WTC11 (cell line): Measurements from ENCODE around the gene KEAP1. TPM values are rescaled to one million over a fixed set of nuclear protein-coding genes. Genes with fewer than 3 reads are reported as not detected.

Source experiments
- ATAC-seq: fragments of 200-7000 bp; cut with Tn5 transposase; 2 replicates; pipeline ENCODE4 v1.10.0; 2021; ENCODE audit warnings: mild to moderate bottlenecking, moderate library complexity
- CTCF ChIA-PET: fragments of 300-600 bp; sonication (Branson Sonifier 250); formaldehyde crosslinking; loops from one replicate; lab custom pipeline; 2021; ENCODE audit warnings: antibody characterized with exemption; lab: Charles Lee
- POLR2A ChIA-PET: fragments of 350-600 bp; sonication (Branson Sonifier 250); formaldehyde crosslinking; loops from one replicate; lab custom pipeline; 2021; ENCODE audit warnings: antibody characterized with exemption; lab: Charles Lee
- DNase-seq: peaks from one replicate; pipeline ENCODE4 v3.0.0; 2021; ENCODE audit warnings: low spot score
- H3K27ac Mint-ChIP-seq: 2 replicates; pipeline ENCODE4 v1.8.0; 2021; ENCODE audit warnings: mixed read lengths
- H3K27me3 Mint-ChIP-seq: 2 replicates; pipeline ENCODE4 v1.8.0; 2021; ENCODE audit warnings: low read depth, mild to moderate bottlenecking, moderate library complexity, mixed read lengths
- H3K36me3 Mint-ChIP-seq: 2 replicates; pipeline ENCODE4 v1.8.0; 2021; ENCODE audit warnings: mixed read lengths
- H3K4me1 Mint-ChIP-seq: 2 replicates; pipeline ENCODE4 v1.8.0; 2022; ENCODE audit warnings: mixed read lengths
- H3K4me3 Mint-ChIP-seq: 2 replicates; pipeline ENCODE4 v1.8.0; 2021; ENCODE audit warnings: mild to moderate bottlenecking, moderate library complexity, mixed read lengths
- H3K9me3 Mint-ChIP-seq: 2 replicates; pipeline ENCODE4 v1.8.0; 2021; ENCODE audit warnings: mixed read lengths
- ATF2 ChIP-seq: sonication (generic); formaldehyde crosslinking; IDR thresholded peaks from 2 replicates; pipeline ENCODE4 v1.8.1; 2022; ENCODE audit warnings: low read depth, missing genetic modification reagents, borderline replicate concordance
- CREM ChIP-seq: sonication (generic); formaldehyde crosslinking; IDR thresholded peaks from 2 replicates; pipeline ENCODE4 v1.8.1; 2022; ENCODE audit warnings: mild to moderate bottlenecking, missing genetic modification reagents, moderate library complexity
- E2F1 ChIP-seq: sonication (generic); formaldehyde crosslinking; IDR thresholded peaks from 2 replicates; pipeline ENCODE4 v1.8.0; 2022; ENCODE audit warnings: mild to moderate bottlenecking, missing genetic modification reagents
- E2F5 ChIP-seq: sonication (generic); formaldehyde crosslinking; IDR thresholded peaks from 2 replicates; pipeline ENCODE4 v1.8.1; 2022; ENCODE audit warnings: mild to moderate bottlenecking, moderate library complexity, missing genetic modification reagents
- ELF4 ChIP-seq: sonication (generic); formaldehyde crosslinking; IDR thresholded peaks from 2 replicates; pipeline ENCODE4 v1.8.1; 2022; ENCODE audit warnings: low read depth, mild to moderate bottlenecking, moderate library complexity, missing genetic modification reagents
- ERG ChIP-seq: fragments of 250-450 bp; sonication (Bioruptor Pico); IDR thresholded peaks from 2 replicates; pipeline ENCODE4 v1.8.0; 2021; ENCODE audit warnings: mild to moderate bottlenecking
- ETV6 ChIP-seq: sonication (generic); formaldehyde crosslinking; IDR thresholded peaks from 2 replicates; pipeline ENCODE4 v1.8.1; 2022; ENCODE audit warnings: mild to moderate bottlenecking, missing genetic modification reagents
- FOXK1 ChIP-seq: sonication (generic); formaldehyde crosslinking; IDR thresholded peaks from 2 replicates; pipeline ENCODE4 v1.8.0; 2022; ENCODE audit warnings: mild to moderate bottlenecking, moderate library complexity, missing genetic modification reagents
- IRF2 ChIP-seq: sonication (generic); formaldehyde crosslinking; IDR thresholded peaks from 2 replicates; pipeline ENCODE4 v1.8.0; 2022; ENCODE audit warnings: low read depth, missing genetic modification reagents, borderline replicate concordance
- KAT7 ChIP-seq: sonication (generic); formaldehyde crosslinking; IDR thresholded peaks from 2 replicates; pipeline ENCODE4 v1.8.1; 2023; ENCODE audit warnings: missing genetic modification reagents, mild to moderate bottlenecking, borderline replicate concordance
- MLX ChIP-seq: sonication (generic); formaldehyde crosslinking; IDR thresholded peaks from 2 replicates; pipeline ENCODE4 v1.8.1; 2023; ENCODE audit warnings: mild to moderate bottlenecking, missing genetic modification reagents, moderate library complexity
- PRDM15 ChIP-seq: sonication (generic); formaldehyde crosslinking; IDR thresholded peaks from 2 replicates; pipeline ENCODE4 v1.8.0; 2022; ENCODE audit warnings: missing genetic modification reagents
- PRRX2 ChIP-seq: fragments of 250-450 bp; sonication (Bioruptor Pico); IDR thresholded peaks from 2 replicates; pipeline ENCODE4 v1.8.0; 2021; ENCODE audit warnings: mild to moderate bottlenecking
- SMAD3 ChIP-seq: sonication (generic); formaldehyde crosslinking; IDR thresholded peaks from 2 replicates; pipeline ENCODE4 v1.8.0; 2022; ENCODE audit warnings: missing genetic modification reagents, mild to moderate bottlenecking, borderline replicate concordance
- STAT6 ChIP-seq: sonication (generic); formaldehyde crosslinking; conservative IDR thresholded peaks from 2 replicates; pipeline ENCODE4 v1.8.1; 2023; ENCODE audit warnings: mild to moderate bottlenecking, low read depth, missing genetic modification reagents, moderate library complexity
- TEAD4 ChIP-seq: sonication (generic); formaldehyde crosslinking; IDR thresholded peaks from 2 replicates; pipeline ENCODE4 v1.8.0; 2022; ENCODE audit warnings: mild to moderate bottlenecking, missing genetic modification reagents
- TP53 ChIP-seq: sonication (generic); formaldehyde crosslinking; IDR thresholded peaks from 2 replicates; pipeline ENCODE4 v1.8.1; 2023; ENCODE audit warnings: mild to moderate bottlenecking, missing genetic modification reagents
- ZBTB21 ChIP-seq: sonication (generic); formaldehyde crosslinking; IDR thresholded peaks from 2 replicates; pipeline ENCODE4 v1.8.1; 2023; ENCODE audit warnings: mild to moderate bottlenecking, missing genetic modification reagents, borderline replicate concordance
- ZBTB43 ChIP-seq: sonication (generic); formaldehyde crosslinking; IDR thresholded peaks from 2 replicates; pipeline ENCODE4 v1.8.1; 2023; ENCODE audit warnings: mild to moderate bottlenecking, missing genetic modification reagents
- ZMAT4 ChIP-seq: fragments of 250-450 bp; sonication (Bioruptor Pico); IDR thresholded peaks from 2 replicates; pipeline ENCODE4 v1.9.0; 2021; ENCODE audit warnings: mild to moderate bottlenecking
- total RNA-seq: library from RNA; stranded (reverse); gene quantifications from 3 replicates; pipeline ENCODE4 v1.2.3, GENCODE V29; 2021

Gene KEAP1
- total RNA-seq, 1 experiment from 2014 or later, result 68.7 TPM

- TF ChIP-seq MLX (no peak), SMAD3 (no peak), STAT6 (CRISPR knock-in tag) (no peak), E2F1 (CRISPR knock-in tag) (no peak), ELF4 (CRISPR knock-in tag) (no peak), IRF2 (no peak), ZMAT4 (CRISPR knock-in tag) (no peak), PRDM15 (CRISPR knock-in tag) (no peak), FOXK1 (no peak)
Measured at GRCh38 chr19:10523135-10523636, 20.0 kb upstream of the KEAP1 start (continued).

GRCh38 chr19:10521461-10522171 lies 18.5 kb upstream of the KEAP1 start:
- no peaks in the 10 kb centered on the region for H3K9me3 Mint-ChIP-seq
- POLR2A ChIA-PET, result no interaction called here
- peaks cover 32% of the 10 kb centered on the region for H3K27me3 Mint-ChIP-seq
- DNase-seq (no peak), ATAC-seq (no peak)
- H3K4me3 Mint-ChIP-seq, result no peak overlapping the region
- no peaks in the 10 kb centered on the region for H3K36me3 Mint-ChIP-seq
- H3K4me1 Mint-ChIP-seq, result peaks cover 23% of the 10 kb centered on the region
- no peak overlapping the region for H3K27ac Mint-ChIP-seq
- CTCF ChIA-PET, result interaction anchor here (1.1 to 2.0 kb wide), 2 partner anchors 11 to 178 kb away, joined by 6 to 8 read pairs; no protein-coding TSS in a partner anchor
- TF ChIP-seq E2F5 (no peak), ERG (CRISPR knock-in tag) (no peak), TEAD4 (CRISPR knock-in tag) (no peak), ZBTB21 (CRISPR knock-in tag) (no peak), TP53 (CRISPR knock-in tag) (no peak), ETV6 (CRISPR knock-in tag) (no peak), KAT7 (no peak), PRRX2 (CRISPR knock-in tag) (no peak), ZBTB43 (CRISPR knock-in tag) (no peak), FOXK1 (no peak), CREM (no peak), ATF2 (CRISPR knock-in tag) (no peak)
